K562 (cell line): ENCODE results near the gene GFI1B. TPM values are rescaled to one million over a fixed set of nuclear protein-coding genes. Genes with fewer than 3 reads are reported as not detected.

Experiments
- ATAC-seq: fragments of 200-7000 bp; cut with Tn5 transposase; 3 replicates; pipeline ENCODE4 v1.9.1; 2020; ENCODE audit warnings: moderate library complexity
- BruUV-seq: library from RNA; stranded (reverse); fragments of 400-500 nt; replicated peaks from 2 replicates; lab custom pipeline; 2021; lab: Mats Ljungman, UMichigan
- CTCF ChIA-PET: fragments of 300-600 bp; formaldehyde crosslinking; extraction: SDS; loops from one replicate; lab custom pipeline; 2021; ENCODE audit warnings: low intra/inter-chr PET ratio; lab: Yijun Ruan, JAX
- POLR2A ChIA-PET: fragments of 300-600, 350-650 bp; sonication (Branson Sonifier 250); formaldehyde crosslinking; extraction: SDS; loops from one replicate; lab custom pipeline; 2021; ENCODE audit warnings: antibody characterized with exemption, inconsistent platforms; lab: Yijun Ruan, JAX
- DNase-seq, 4 experiments: peaks; one replicate each; pipeline versions ENCODE4 v3.0.0 to v3.0.0-alpha.2; 2011 to 2018; ENCODE audit warnings: low spot score in 3 of 4, mixed read lengths in 3 of 4; ENCODE audit errors: extremely low read depth in 1 of 4
- FAIRE-seq: peaks from 2 replicates; lab custom pipeline; 2011; peaks lifted over from hg19 to GRCh38; lab: Jason Lieb, UNC
- H2AFZ ChIP-seq: 2 replicates; pipeline ENCODE4 v1.6.0; 2011; ENCODE audit warnings: low read depth, low read length, control low read depth, inconsistent platforms
- H3K27ac ChIP-seq: fragments of 200-600 bp; 3 replicates; pipeline ENCODE4 v1.8.0; 2011; ENCODE audit warnings: low read depth, mild to moderate bottlenecking, control low read depth, inconsistent platforms, low read length, moderate library complexity, mixed read lengths; ENCODE audit errors: extremely low read depth
- H3K27me3 ChIP-seq, 2 experiments: fragments of 300-600 bp in 1 of 2; 2 replicates in 1 of 2; 3 replicates in 1 of 2; pipeline versions ENCODE4 v1.6.0 to v1.8.0; 2011; ENCODE audit warnings: inconsistent platforms in 2 of 2, low read length in 2 of 2, mild to moderate bottlenecking in 1 of 2, mixed read lengths in 1 of 2, moderate library complexity in 1 of 2; ENCODE audit not compliant: control insufficient read depth in 2 of 2, insufficient read depth in 2 of 2
- H3K36me3 ChIP-seq: fragments of 300-600 bp; 3 replicates; pipeline ENCODE4 v1.8.0; 2011; ENCODE audit warnings: mild to moderate bottlenecking, low read length, inconsistent platforms; ENCODE audit not compliant: control insufficient read depth, insufficient read depth
- H3K4me1 ChIP-seq, 2 experiments: fragments of 200-600 bp in 1 of 2; replicated peaks in 1 of 2; 2 replicates in 1 of 2; 3 replicates in 1 of 2; pipeline versions ENCODE4 v1.5.1 to v1.8.0; 2011; ENCODE audit warnings: inconsistent platforms in 2 of 2, low read length in 2 of 2, mild to moderate bottlenecking in 1 of 2, mixed read lengths in 1 of 2, moderate library complexity in 1 of 2; ENCODE audit not compliant: control insufficient read depth in 2 of 2, insufficient read depth in 2 of 2
- H3K4me2 ChIP-seq: 2 replicates; pipeline ENCODE4 v1.6.1; 2011; ENCODE audit warnings: low read length, control low read depth, inconsistent platforms, mixed read lengths; ENCODE audit not compliant: insufficient read depth
- H3K4me3 ChIP-seq: fragments of 200-600 bp; sonication (generic), shearing (Covaris generic); 2 replicates; pipeline ENCODE4 v1.5.1; 2016; ENCODE audit warnings: control low read depth, inconsistent platforms
- H3K79me2 ChIP-seq: fragments of 200-600 bp; 3 replicates; pipeline ENCODE4 v1.8.0; 2011; ENCODE audit warnings: low read length, inconsistent platforms; ENCODE audit not compliant: control insufficient read depth, insufficient read depth
- H3K9ac ChIP-seq, 2 experiments: 2 replicates each; pipeline versions ENCODE4 v1.6.0 to v1.6.1; 2011; ENCODE audit warnings: low read depth in 2 of 2, low read length in 2 of 2, control low read depth in 1 of 2, inconsistent platforms in 1 of 2, mild to moderate bottlenecking in 1 of 2, mixed read lengths in 1 of 2; ENCODE audit not compliant: insufficient read depth in 1 of 2
- H3K9me1 ChIP-seq: one replicate; pipeline ENCODE4 v1.6.0; 2011; ENCODE audit warnings: inconsistent platforms, mild to moderate bottlenecking, low read length, moderate library complexity; ENCODE audit not compliant: control insufficient read depth, insufficient read depth
- H3K9me3 ChIP-seq: replicated peaks from 2 replicates; pipeline ENCODE4 v1.5.1; 2011; ENCODE audit warnings: low read depth, low read length, inconsistent platforms; ENCODE audit not compliant: control insufficient read depth, insufficient read depth
- H4K20me1 ChIP-seq: replicated peaks from 2 replicates; pipeline ENCODE4 v1.6.1; 2011; ENCODE audit warnings: low read length, inconsistent platforms, mixed read lengths; ENCODE audit not compliant: control insufficient read depth, insufficient read depth
- BDP1 ChIP-seq: IDR thresholded peaks from 3 replicates; pipeline ENCODE4 v1.6.1; 2011; ENCODE audit not compliant: insufficient read length, insufficient read depth
- BRD4 ChIP-seq: fragments of 200-600 bp; sonication (generic); IDR thresholded peaks from 2 replicates; pipeline ENCODE4 v1.6.1; 2017; ENCODE audit warnings: inconsistent platforms
- CREBBP ChIP-seq: IDR thresholded peaks from one replicate; pipeline ENCODE4 v1.6.1; 2012; ENCODE audit warnings: low read depth, mild to moderate bottlenecking, control low read depth, inconsistent platforms, low read length
- DEAF1 ChIP-seq: fragments of 450-650 bp; formaldehyde crosslinking; IDR thresholded peaks from 2 replicates; pipeline ENCODE4 v1.4.0; 2020; ENCODE audit warnings: mild to moderate bottlenecking, moderate library complexity
- GATA2 ChIP-seq: sonication (generic); formaldehyde crosslinking; IDR thresholded peaks from 2 replicates; pipeline ENCODE4 v1.4.0; 2020; ENCODE audit warnings: mild to moderate bottlenecking, missing genetic modification reagents
- IRF1 ChIP-seq: sonication (generic); formaldehyde crosslinking; IDR thresholded peaks from 2 replicates; pipeline ENCODE4 v1.8.0; 2022; ENCODE audit warnings: missing genetic modification reagents, mild to moderate bottlenecking, borderline replicate concordance
- PRPF4 ChIP-seq: fragments of 200-400 bp; formaldehyde crosslinking; IDR thresholded peaks from one replicate; pipeline ENCODE4 v1.6.1; 2017; ENCODE audit warnings: low read length, low read depth, mild to moderate bottlenecking; ENCODE audit not compliant: insufficient read depth, poor library complexity, severe bottlenecking
- STAG1 ChIP-seq: sonication (generic); formaldehyde crosslinking; IDR thresholded peaks from 2 replicates; pipeline ENCODE4 v1.5.0; 2020; ENCODE audit warnings: missing genetic modification reagents, borderline replicate concordance
- TEAD1 ChIP-seq, 2 experiments: fragments of 450-650 bp in 1 of 2; sonication (generic) in 1 of 2; formaldehyde crosslinking; IDR thresholded peaks; 2 replicates each; pipeline versions ENCODE4 v1.4.0 to v1.8.0; 2020 to 2022; ENCODE audit warnings: mild to moderate bottlenecking in 2 of 2, missing genetic modification reagents in 1 of 2
- XRCC5 ChIP-seq: fragments of 200-400 bp; formaldehyde crosslinking; IDR thresholded peaks from 2 replicates; pipeline ENCODE4 v1.6.1; 2017; ENCODE audit warnings: low read depth, mild to moderate bottlenecking, low read length
- ZBED1 ChIP-seq: IDR thresholded peaks from 2 replicates; pipeline ENCODE4 v1.6.1; 2014
- ZNF184 ChIP-seq: sonication (generic); formaldehyde crosslinking; IDR thresholded peaks from 2 replicates; pipeline ENCODE4 v1.5.0; 2020; ENCODE audit warnings: missing genetic modification reagents
- ZNF311 ChIP-seq: fragments of 250-450 bp; sonication (Bioruptor Pico); IDR thresholded peaks from 2 replicates; pipeline ENCODE4 v1.4.0; 2020; ENCODE audit warnings: mild to moderate bottlenecking, moderate library complexity
- WGBS: fragments of 100-300 bp; shearing (Covaris generic); methylation state at CpG from one replicate; pipeline ENCODE4 v1.1.6; 2016; ENCODE audit warnings: low coverage, mixed read lengths; ENCODE audit not compliant: insufficient coverage; ENCODE audit errors: missing lambda C conversion rate; 5-methylcytosine and 5-hydroxymethylcytosine counted together
- in situ Hi-C: fragments of 300-500 bp; cut with MboI; formaldehyde crosslinking; loops from 4 replicates; pipeline ENCODE4 v1.15.0; 2018; ENCODE audit warnings: inconsistent platforms, mixed read lengths
- intact Hi-C: fragments of 100-400 bp; cut with micrococcal nuclease; formaldehyde crosslinking; loops from 2 replicates; pipeline ENCODE4 v1.14.2; 2022
- polyA plus RNA-seq, 8 experiments: library from polyadenylated mRNA; depleted of rRNA in 4 of 8; stranded (reverse) in 5 of 8; unstranded in 3 of 8; fragments of >200 nt; fragmentation: Nextera tagmentation in 2 of 8; fragmentation: Illumina TruSeq in 1 of 8; extraction: Ambion mirVana in 2 of 8; extraction: Trizol in 1 of 8; gene quantifications; 2 replicates each; pipeline versions ENCODE4 v1.2.1 to v1.2.3, GENCODE V29; 2011 to 2014; ENCODE audit warnings: inconsistent platforms in 1 of 8, missing spikeins in 1 of 8
- total RNA-seq, 7 experiments: library from RNA; depleted of rRNA in 6 of 7; stranded (reverse); fragments of >200 nt in 6 of 7; fragmentation: Illumina TruSeq in 2 of 7; extraction: Trizol in 2 of 7; gene quantifications; 2 replicates each; pipeline versions ENCODE4 v1.2.1 to v1.2.3, GENCODE V29; 2011 to 2021; ENCODE audit warnings: low replicate concordance in 1 of 7

The GFI1B gene
- total and polyA plus RNA-seq, 9 of the 15 experiments (the other 6 are each of a cell fraction or from before 2014, with no cell fraction given) = 8.0 to 75.7 (median 34.5) TPM

DNA sequence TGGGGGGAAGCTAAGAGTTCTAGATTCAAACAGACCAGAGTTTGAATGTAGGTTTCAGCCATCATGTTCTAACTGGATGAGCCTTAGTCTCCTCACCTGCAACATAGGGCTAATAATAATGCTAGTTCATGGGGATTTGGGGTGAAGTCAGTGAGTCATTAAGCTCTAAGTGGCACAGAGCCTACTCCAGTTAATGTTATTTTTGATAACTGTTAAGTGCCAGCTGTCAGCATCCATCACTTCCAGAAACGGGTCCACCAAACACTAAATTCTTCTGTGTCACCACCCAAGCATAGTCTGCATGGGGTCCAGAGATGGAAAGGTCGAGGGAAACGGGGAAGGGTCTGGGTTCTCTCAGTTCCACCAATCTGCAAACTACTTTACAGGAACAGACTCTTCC lies 32.3 kb upstream of the GFI1B start:
- Histone ChIP-seq H3K4me2 (no peak overlapping the region), H3K27ac (no peak overlapping the region), H3K4me3 (no peak overlapping the region), H3K9ac (no peak overlapping the region; a peak in 1 of 4 replicates), H3K9me1 (no peaks in the 10 kb centered on the region), H3K27me3 (no peaks in the 10 kb centered on the region), H3K36me3 (no peaks in the 10 kb centered on the region), H3K4me1 (peaks cover 16 to 29% of the 10 kb centered on the region in 2 experiments), H3K9me3 (no peaks in the 10 kb centered on the region), H4K20me1 (no peaks in the 10 kb centered on the region), H3K79me2 (peaks cover 32% of the 10 kb centered on the region), H2AFZ (peak overlapping the region; percentile 70)
- CTCF ChIA-PET = no interaction called here
- intact Hi-C loops = no loop called here
- in situ Hi-C loops = no loop called here
- FAIRE-seq (no peak), ATAC-seq (no peak), DNase-seq (no peak)
- TF ChIP-seq TEAD1 (CRISPR knock-in tag; IDR thresholded peaks at IDR 0.05) = no peak
- no peak for TF ChIP-seq STAG1 (CRISPR knock-in tag)
- TF ChIP-seq IRF1 = no peak
- TF ChIP-seq BRD4 = no peak
- no peak for TF ChIP-seq XRCC5
- no peak for TF ChIP-seq DEAF1 (CRISPR knock-in tag)
- TF ChIP-seq PRPF4 = no peak
- no peak for TF ChIP-seq CREBBP
- TF ChIP-seq BDP1 = no peak
- TF ChIP-seq ZNF311 (CRISPR knock-in tag) = no peak
- TF ChIP-seq ZNF184 (CRISPR knock-in tag) = no peak
- no peak for TF ChIP-seq ZBED1
- no peak for TF ChIP-seq GATA2 (CRISPR knock-in tag)
- 13% methylated on average over 3 of the region's 3 CpGs for WGBS
- POLR2A ChIA-PET = interaction anchor here (0.5 to 0.6 kb wide), 2 partner anchors 62 to 828 kb away, joined by 3 read pairs; no protein-coding TSS in a partner anchor
- BruUV-seq = no TSS peak
